IMR-90 (cell line): Measurements from ENCODE around the gene THRB. TPM values are rescaled to one million over a fixed set of nuclear protein-coding genes. Genes with fewer than 3 reads are reported as not detected.

Source experiments
- ATAC-seq: fragments of 200-7000 bp; cut with Tn5 transposase; 2 replicates; pipeline ENCODE4 v1.9.1; 2020; ENCODE audit warnings: low read depth, mild to moderate bottlenecking, moderate library complexity
- BruUV-seq: library from RNA; stranded (reverse); fragments of 400-500 nt; replicated peaks from 2 replicates; lab custom pipeline; 2021; lab: Mats Ljungman, UMichigan
- CTCF ChIA-PET: fragments of 300-600 bp; formaldehyde crosslinking; extraction: SDS; loops from one replicate; lab custom pipeline; 2021; ENCODE audit warnings: antibody characterized with exemption; lab: Yijun Ruan, JAX
- POLR2A ChIA-PET: fragments of 300-600 bp; sonication (Branson Sonifier 250); formaldehyde crosslinking; loops from one replicate; lab custom pipeline; 2022; ENCODE audit warnings: antibody characterized with exemption; ENCODE audit not compliant: unreplicated experiment; lab: Charles Lee
- DNase-seq: peaks from one replicate; pipeline ENCODE4 v3.0.0; 2013
- H2AFZ ChIP-seq: replicated peaks from 2 replicates; pipeline ENCODE3; 2013; ENCODE audit warnings: low read length, mild to moderate bottlenecking; ENCODE audit not compliant: poor library complexity
- H2AK5ac ChIP-seq: 2 replicates; pipeline ENCODE4 v1.6.1; 2013; ENCODE audit warnings: low read depth, low read length, inconsistent platforms
- H2AK9ac ChIP-seq: replicated peaks from 2 replicates; pipeline ENCODE3; 2013; ENCODE audit warnings: mild to moderate bottlenecking, low read depth, low read length, moderate library complexity; ENCODE audit not compliant: poor library complexity
- H2BK120ac ChIP-seq: 2 replicates; pipeline ENCODE4 v1.6.1; 2013; ENCODE audit warnings: low read depth, low read length, inconsistent platforms
- H2BK15ac ChIP-seq: 3 replicates; pipeline ENCODE4 v1.6.1; 2013; ENCODE audit warnings: low read depth, low read length, inconsistent platforms
- H2BK20ac ChIP-seq: 2 replicates; pipeline ENCODE4 v1.6.1; 2013; ENCODE audit warnings: low read depth, mild to moderate bottlenecking, inconsistent platforms, low read length, moderate library complexity
- H2BK5ac ChIP-seq: 2 replicates; pipeline ENCODE4 v1.6.1; 2013; ENCODE audit warnings: mild to moderate bottlenecking, low read depth, low read length, inconsistent platforms; ENCODE audit not compliant: poor library complexity, severe bottlenecking
- H3K14ac ChIP-seq: replicated peaks from 2 replicates; pipeline ENCODE4 v1.6.1; 2013; ENCODE audit warnings: low read depth, low read length, inconsistent platforms
- H3K18ac ChIP-seq: 2 replicates; pipeline ENCODE4 v1.6.1; 2013; ENCODE audit warnings: low read depth, low read length, control low read depth
- H3K23ac ChIP-seq: 2 replicates; pipeline ENCODE4 v1.6.1; 2013; ENCODE audit warnings: low read depth, low read length, inconsistent platforms
- H3K27ac ChIP-seq: 2 replicates; pipeline ENCODE4 v1.5.1; 2013; ENCODE audit warnings: mild to moderate bottlenecking, control low read depth, low read length; ENCODE audit not compliant: insufficient read depth
- H3K27me3 ChIP-seq: 2 replicates; pipeline ENCODE4 v1.6.1; 2013; ENCODE audit warnings: low read length; ENCODE audit not compliant: control insufficient read depth, insufficient read depth
- H3K36me3 ChIP-seq: 2 replicates; pipeline ENCODE4 v1.6.1; 2013; ENCODE audit warnings: low read length, mixed read lengths; ENCODE audit not compliant: control insufficient read depth, insufficient read depth
- H3K4ac ChIP-seq: 2 replicates; pipeline ENCODE4 v1.6.1; 2013; ENCODE audit warnings: low read depth, low read length, inconsistent platforms
- H3K4me1 ChIP-seq: 2 replicates; pipeline ENCODE4 v1.6.1; 2013; ENCODE audit warnings: low read length, mixed read lengths; ENCODE audit not compliant: control insufficient read depth, insufficient read depth
- H3K4me2 ChIP-seq: 2 replicates; pipeline ENCODE4 v1.6.1; 2013; ENCODE audit warnings: low read depth, mild to moderate bottlenecking, control low read depth, low read length, moderate library complexity
- H3K4me3 ChIP-seq: 2 replicates; pipeline ENCODE4 v1.5.1; 2013; ENCODE audit warnings: low read depth, mild to moderate bottlenecking, control low read depth, low read length, moderate library complexity; ENCODE audit not compliant: insufficient read depth
- H3K56ac ChIP-seq: 2 replicates; pipeline ENCODE4 v1.6.1; 2013; ENCODE audit warnings: low read length, inconsistent platforms; ENCODE audit not compliant: insufficient read depth; ENCODE audit errors: extremely low read depth
- H3K79me1 ChIP-seq, 2 experiments: 2 replicates each; pipeline ENCODE4 v1.6.1; 2013; ENCODE audit warnings: low read length in 2 of 2, inconsistent platforms in 1 of 2, low read depth in 1 of 2
- H3K9ac ChIP-seq: 2 replicates; pipeline ENCODE4 v1.6.1; 2013; ENCODE audit warnings: low read depth, low read length, control low read depth
- H3K9me1 ChIP-seq: 2 replicates; pipeline ENCODE4 v1.6.1; 2013; ENCODE audit warnings: low read length, inconsistent platforms; ENCODE audit not compliant: insufficient read depth
- H3K9me3 ChIP-seq: 2 replicates; pipeline ENCODE4 v1.6.1; 2013; ENCODE audit warnings: low read length; ENCODE audit not compliant: control insufficient read depth, insufficient read depth
- H4K20me1 ChIP-seq: 2 replicates; pipeline ENCODE4 v1.6.1; 2013; ENCODE audit warnings: low read length, inconsistent platforms; ENCODE audit not compliant: insufficient read depth
- H4K5ac ChIP-seq: 2 replicates; pipeline ENCODE4 v1.6.1; 2013; ENCODE audit warnings: mild to moderate bottlenecking, low read depth, low read length, control low read depth
- H4K8ac ChIP-seq, 2 experiments: 2 replicates each; pipeline ENCODE4 v1.6.1; 2013; ENCODE audit warnings: low read depth in 2 of 2, low read length in 2 of 2, control low read depth in 1 of 2, inconsistent platforms in 1 of 2
- H4K91ac ChIP-seq: 2 replicates; pipeline ENCODE4 v1.6.1; 2013; ENCODE audit warnings: low read depth, low read length, inconsistent platforms; ENCODE audit not compliant: insufficient read depth
- BHLHE40 ChIP-seq: fragments of 150-350 bp; IDR thresholded peaks from 2 replicates; pipeline ENCODE4 v1.6.1; 2016; ENCODE audit warnings: mild to moderate bottlenecking, low read depth, low read length
- CEBPB ChIP-seq: IDR thresholded peaks from 2 replicates; pipeline ENCODE4 v1.6.1; 2012; ENCODE audit warnings: low read depth, low read length, improper control_type of control experiment
- CHD1 ChIP-seq: IDR thresholded peaks from 2 replicates; pipeline ENCODE4 v1.6.1; 2012; ENCODE audit warnings: low read depth, low read length, improper control_type of control experiment
- MAFK ChIP-seq: IDR thresholded peaks from 2 replicates; pipeline ENCODE4 v1.6.1; 2012; ENCODE audit warnings: low read depth, low read length, improper control_type of control experiment
- MAZ ChIP-seq: IDR thresholded peaks from 2 replicates; pipeline ENCODE4 v1.6.1; 2012; ENCODE audit warnings: low read depth, mild to moderate bottlenecking, low read length, improper control_type of control experiment, moderate library complexity, borderline replicate concordance
- MXI1 ChIP-seq: IDR thresholded peaks from 2 replicates; pipeline ENCODE4 v1.6.1; 2012; ENCODE audit warnings: low read depth, mild to moderate bottlenecking, low read length, moderate library complexity, borderline replicate concordance
- NFE2L2 ChIP-seq: fragments of 150-350 bp; IDR thresholded peaks from 2 replicates; pipeline ENCODE4 v1.6.1; 2016; ENCODE audit warnings: low read depth, mild to moderate bottlenecking, low read length
- POLR2A ChIP-seq: IDR thresholded peaks from 2 replicates; pipeline ENCODE4 v1.6.1; 2012; ENCODE audit warnings: mild to moderate bottlenecking, low read depth, low read length
- RAD21 ChIP-seq: IDR thresholded peaks from 2 replicates; pipeline ENCODE4 v1.6.1; 2012; ENCODE audit warnings: low read length, improper control_type of control experiment
- RCOR1 ChIP-seq: IDR thresholded peaks from 2 replicates; pipeline ENCODE4 v1.6.1; 2012; ENCODE audit warnings: mild to moderate bottlenecking, low read length, improper control_type of control experiment; ENCODE audit not compliant: insufficient replicate concordance
- RFX5 ChIP-seq: IDR thresholded peaks from 2 replicates; pipeline ENCODE4 v1.8.0; 2012; ENCODE audit warnings: low read depth, mild to moderate bottlenecking, low read length, moderate library complexity
- SMC3 ChIP-seq: fragments of 150-350 bp; IDR thresholded peaks from 2 replicates; pipeline ENCODE4 v1.6.1; 2016; ENCODE audit warnings: low read depth, mild to moderate bottlenecking, antibody characterized with exemption, low read length, moderate library complexity
- WGBS, 2 experiments: methylation state at CpG; one replicate each; pipeline versions ENCODE4 v1.1.5 to v1.1.7; 2013; ENCODE audit warnings: missing lambda C conversion rate in 2 of 2; ENCODE audit not compliant: insufficient read length in 1 of 2; ENCODE audit errors: extremely low coverage in 2 of 2; 5-methylcytosine and 5-hydroxymethylcytosine counted together
- dilution Hi-C: fragments of 300-500 bp; cut with HindIII; formaldehyde crosslinking; loops from one replicate; pipeline ENCODE4 v1.14.3; 2018; ENCODE audit warnings: low sequenced_read_pairs; ENCODE audit not compliant: unreplicated experiment
- in situ Hi-C: fragments of 300-500 bp; cut with MboI; formaldehyde crosslinking; loops from 3 replicates; pipeline ENCODE4 v1.14.3; 2019; ENCODE audit warnings: low sequenced_read_pairs, inconsistent platforms, mixed read lengths
- intact Hi-C: fragments of 100-400 bp; cut with micrococcal nuclease; formaldehyde crosslinking; loops from 2 replicates; pipeline ENCODE4 v1.10.0; 2022
- polyA plus RNA-seq, 3 experiments: library from polyadenylated mRNA; depleted of rRNA; stranded (reverse); fragments of >200 nt; gene quantifications; 2 replicates each; pipeline ENCODE4 v1.2.3, GENCODE V29; 2012; ENCODE audit warnings: low replicate concordance in 1 of 3
- total RNA-seq: library from RNA; depleted of rRNA; stranded (reverse); fragments of >200 nt; gene quantifications from 2 replicates; pipeline ENCODE4 v1.2.3, GENCODE V29; 2012
- TF ChIP-seq, protein P1 (sequence below): conservative IDR thresholded peaks from 2 replicates; pipeline ENCODE4 v1.5.1; 2012; ENCODE audit warnings: mild to moderate bottlenecking, low read depth, low read length, improper control_type of control experiment
- TF ChIP-seq, protein P2 (sequence below): fragments of 150-350 bp; IDR thresholded peaks from 2 replicates; pipeline ENCODE4 v1.6.1; 2016; ENCODE audit warnings: low read depth, mild to moderate bottlenecking, low read length, moderate library complexity, borderline replicate concordance
- TF ChIP-seq, protein P3 (sequence below): fragments of 150-350 bp; IDR thresholded peaks from 2 replicates; pipeline ENCODE4 v1.6.1; 2017; ENCODE audit warnings: mild to moderate bottlenecking, antibody characterized with exemption, low read length, low read depth

THRB gene
- total and polyA plus RNA-seq, 2 of the 4 experiments (the other 2 are of a cell fraction), result under 0.01 TPM; not detected in 1

DNA sequence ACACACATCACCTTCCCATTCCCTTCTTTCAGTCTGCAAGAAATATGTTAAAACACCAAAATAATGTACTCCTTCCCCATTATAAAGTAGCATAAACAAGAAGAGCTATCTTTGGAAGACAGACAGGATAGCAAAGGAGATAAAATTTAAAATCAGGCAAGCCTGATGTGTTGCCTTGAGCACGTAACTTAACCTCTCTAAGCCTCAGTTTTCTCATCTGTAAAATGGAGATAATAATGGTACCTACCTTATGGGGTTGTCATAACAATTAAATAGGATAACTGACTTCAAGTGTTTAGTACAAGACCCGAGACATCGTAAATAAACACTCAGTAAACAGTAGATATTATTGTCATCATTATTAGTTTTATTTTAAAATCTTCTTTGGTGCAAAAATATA lies 407.2 kb downstream of the THRB start:
- Histone ChIP-seq H3K36me3 (no peaks in the 10 kb centered on the region), H3K23ac (no peak overlapping the region), H4K91ac (no peak overlapping the region), H3K9me3 (no peaks in the 10 kb centered on the region), H4K5ac (no peak overlapping the region), H3K18ac (no peak overlapping the region), H4K20me1 (no peaks in the 10 kb centered on the region), H2AK9ac (no peak overlapping the region), H2BK120ac (no peak overlapping the region), H3K79me1 (no peaks in the 10 kb centered on the region), H2BK15ac (no peak overlapping the region), H2BK20ac (no peak overlapping the region), H2BK5ac (no peak overlapping the region), H2AK5ac (no peak overlapping the region), H3K9ac (no peak overlapping the region), H4K8ac (no peak overlapping the region), H3K27me3 (peaks cover 1% of the 10 kb centered on the region; the same call in 1 of the 2 replicates), H3K4me2 (no peak overlapping the region), H3K4ac (no peak overlapping the region), H3K56ac (no peak overlapping the region), H3K4me3 (no peak overlapping the region), H3K9me1 (no peaks in the 10 kb centered on the region), H3K4me1 (no peaks in the 10 kb centered on the region), H3K27ac (no peak overlapping the region), H3K14ac (no peak overlapping the region), H2AFZ (no peak overlapping the region)
- ChIA-PET POLR2A (no interaction called here), CTCF (interaction anchor here (0.6 to 1.8 kb wide), 3 partner anchors 20 to 138 kb away, joined by 3 to 5 read pairs (median 3); no protein-coding TSS in a partner anchor)
- ATAC-seq, result no peak
- DNase-seq, result no peak
- TF ChIP-seq RFX5 (no peak), MAZ (no peak), MXI1 (no peak), SMC3 (no peak), MAFK (no peak), BHLHE40 (no peak), RAD21 (no peak), NFE2L2 (no peak), CEBPB (no peak), CHD1 (no peak), RCOR1 (no peak), POLR2A (no peak)
- TF ChIP-seq, protein P1, sequence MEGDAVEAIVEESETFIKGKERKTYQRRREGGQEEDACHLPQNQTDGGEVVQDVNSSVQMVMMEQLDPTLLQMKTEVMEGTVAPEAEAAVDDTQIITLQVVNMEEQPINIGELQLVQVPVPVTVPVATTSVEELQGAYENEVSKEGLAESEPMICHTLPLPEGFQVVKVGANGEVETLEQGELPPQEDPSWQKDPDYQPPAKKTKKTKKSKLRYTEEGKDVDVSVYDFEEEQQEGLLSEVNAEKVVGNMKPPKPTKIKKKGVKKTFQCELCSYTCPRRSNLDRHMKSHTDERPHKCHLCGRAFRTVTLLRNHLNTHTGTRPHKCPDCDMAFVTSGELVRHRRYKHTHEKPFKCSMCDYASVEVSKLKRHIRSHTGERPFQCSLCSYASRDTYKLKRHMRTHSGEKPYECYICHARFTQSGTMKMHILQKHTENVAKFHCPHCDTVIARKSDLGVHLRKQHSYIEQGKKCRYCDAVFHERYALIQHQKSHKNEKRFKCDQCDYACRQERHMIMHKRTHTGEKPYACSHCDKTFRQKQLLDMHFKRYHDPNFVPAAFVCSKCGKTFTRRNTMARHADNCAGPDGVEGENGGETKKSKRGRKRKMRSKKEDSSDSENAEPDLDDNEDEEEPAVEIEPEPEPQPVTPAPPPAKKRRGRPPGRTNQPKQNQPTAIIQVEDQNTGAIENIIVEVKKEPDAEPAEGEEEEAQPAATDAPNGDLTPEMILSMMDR, result no peak
- TF ChIP-seq, protein P2, sequence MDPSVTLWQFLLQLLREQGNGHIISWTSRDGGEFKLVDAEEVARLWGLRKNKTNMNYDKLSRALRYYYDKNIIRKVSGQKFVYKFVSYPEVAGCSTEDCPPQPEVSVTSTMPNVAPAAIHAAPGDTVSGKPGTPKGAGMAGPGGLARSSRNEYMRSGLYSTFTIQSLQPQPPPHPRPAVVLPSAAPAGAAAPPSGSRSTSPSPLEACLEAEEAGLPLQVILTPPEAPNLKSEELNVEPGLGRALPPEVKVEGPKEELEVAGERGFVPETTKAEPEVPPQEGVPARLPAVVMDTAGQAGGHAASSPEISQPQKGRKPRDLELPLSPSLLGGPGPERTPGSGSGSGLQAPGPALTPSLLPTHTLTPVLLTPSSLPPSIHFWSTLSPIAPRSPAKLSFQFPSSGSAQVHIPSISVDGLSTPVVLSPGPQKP, result no peak
- TF ChIP-seq, protein P3, sequence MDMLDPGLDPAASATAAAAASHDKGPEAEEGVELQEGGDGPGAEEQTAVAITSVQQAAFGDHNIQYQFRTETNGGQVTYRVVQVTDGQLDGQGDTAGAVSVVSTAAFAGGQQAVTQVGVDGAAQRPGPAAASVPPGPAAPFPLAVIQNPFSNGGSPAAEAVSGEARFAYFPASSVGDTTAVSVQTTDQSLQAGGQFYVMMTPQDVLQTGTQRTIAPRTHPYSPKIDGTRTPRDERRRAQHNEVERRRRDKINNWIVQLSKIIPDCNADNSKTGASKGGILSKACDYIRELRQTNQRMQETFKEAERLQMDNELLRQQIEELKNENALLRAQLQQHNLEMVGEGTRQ, result no peak
- in situ Hi-C loops, result no loop called here
- no TSS peak for BruUV-seq
- WGBS, 2 experiments, result no CpG with 5 or more reads among the region's 3 CpGs
- intact Hi-C loops, result loop anchor here (5.0 kb wide), 1 partner anchor 150 kb away; no protein-coding TSS in a partner anchor
- dilution Hi-C loops, result no loop called here
